Measurements from ENCODE around the gene HVCN1.

Gene HVCN1

DNA sequence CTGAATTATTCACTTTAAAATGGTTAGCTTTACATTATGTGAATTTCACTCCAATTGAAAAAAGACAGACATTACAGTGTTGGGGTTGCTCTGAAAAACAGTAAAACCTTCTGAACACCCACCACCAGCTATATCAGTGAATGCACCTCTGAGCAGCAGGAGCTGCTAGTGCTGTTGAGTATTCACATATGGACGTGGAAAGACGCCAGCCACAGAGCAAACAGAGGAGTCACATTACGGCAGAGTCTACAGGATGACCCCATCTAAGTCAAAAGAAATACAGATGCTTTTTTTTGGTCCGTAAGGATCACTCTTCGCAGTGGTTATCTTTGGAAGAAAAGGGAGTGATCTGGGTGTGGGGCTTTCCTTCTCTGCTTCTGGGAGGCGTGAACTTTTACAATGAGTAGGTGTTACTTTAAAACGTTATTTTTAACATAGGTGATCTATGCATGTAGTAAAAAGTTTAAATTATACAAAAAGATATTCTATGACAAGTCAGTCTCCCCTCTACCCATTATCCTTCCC is 4.5 kb downstream of the HVCN1 start:
- Histone ChIP-seq H3K36me3 (replicated peaks; ENCODE audit: low read depth, low read length) (no peaks in the 10 kb centered on the region), H3K4me3 (ENCODE audit: low read length) (no peak overlapping the region), H3K79me2 (ENCODE audit: low read length) (no peaks in the 10 kb centered on the region), H3K4me2 (ENCODE audit: low read length) (no peak overlapping the region), H3K9me3 (ENCODE audit: insufficient read depth, low read length) (no peaks in the 10 kb centered on the region), H3K27ac (ENCODE audit: low read length) (no peak overlapping the region), H2AFZ (ENCODE audit: low read depth, low read length) (no peak overlapping the region), H4K20me1 (ENCODE audit: insufficient read depth, low read length) (no peaks in the 10 kb centered on the region), H3K9ac (ENCODE audit: low read length) (no peak overlapping the region), H3K4me1 (ENCODE audit: low read length) (peaks cover 3% of the 10 kb centered on the region; the same call in 1 of the 2 replicates), H3K27me3 (ENCODE audit: low read depth, low read length) (peaks cover 17% of the 10 kb centered on the region)
- TF ChIP-seq EZH2phosphoT487 (IDR thresholded peaks at IDR 0.05; ENCODE audit: low read depth): no peak
- TF ChIP-seq, protein P1, sequence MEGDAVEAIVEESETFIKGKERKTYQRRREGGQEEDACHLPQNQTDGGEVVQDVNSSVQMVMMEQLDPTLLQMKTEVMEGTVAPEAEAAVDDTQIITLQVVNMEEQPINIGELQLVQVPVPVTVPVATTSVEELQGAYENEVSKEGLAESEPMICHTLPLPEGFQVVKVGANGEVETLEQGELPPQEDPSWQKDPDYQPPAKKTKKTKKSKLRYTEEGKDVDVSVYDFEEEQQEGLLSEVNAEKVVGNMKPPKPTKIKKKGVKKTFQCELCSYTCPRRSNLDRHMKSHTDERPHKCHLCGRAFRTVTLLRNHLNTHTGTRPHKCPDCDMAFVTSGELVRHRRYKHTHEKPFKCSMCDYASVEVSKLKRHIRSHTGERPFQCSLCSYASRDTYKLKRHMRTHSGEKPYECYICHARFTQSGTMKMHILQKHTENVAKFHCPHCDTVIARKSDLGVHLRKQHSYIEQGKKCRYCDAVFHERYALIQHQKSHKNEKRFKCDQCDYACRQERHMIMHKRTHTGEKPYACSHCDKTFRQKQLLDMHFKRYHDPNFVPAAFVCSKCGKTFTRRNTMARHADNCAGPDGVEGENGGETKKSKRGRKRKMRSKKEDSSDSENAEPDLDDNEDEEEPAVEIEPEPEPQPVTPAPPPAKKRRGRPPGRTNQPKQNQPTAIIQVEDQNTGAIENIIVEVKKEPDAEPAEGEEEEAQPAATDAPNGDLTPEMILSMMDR (IDR thresholded peaks at IDR 0.05; ENCODE audit: low read depth, low read length): no peak

DNA sequence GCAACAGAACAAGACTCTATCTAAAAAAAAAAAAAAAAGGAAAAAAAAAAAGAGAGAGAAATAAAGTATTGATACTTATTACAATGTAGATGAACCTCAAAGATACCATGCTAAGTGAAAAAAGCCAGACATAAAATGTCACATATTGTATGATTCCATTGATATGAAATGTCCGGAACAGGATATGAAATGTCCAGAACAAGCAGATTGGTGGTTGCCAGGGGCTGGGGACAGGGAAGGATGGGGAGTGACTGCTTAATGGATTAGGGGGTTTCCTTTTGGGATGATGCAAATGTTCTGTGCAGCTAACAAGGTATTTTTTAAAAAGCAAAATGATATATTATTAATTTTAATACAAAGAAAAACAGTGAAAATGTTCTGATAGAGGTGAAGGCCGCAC is 5.0 kb downstream of the HVCN1 start:
- H3K36me3 ChIP-seq (replicated peaks; ENCODE audit: low read depth, low read length): no peaks in the 10 kb centered on the region
- peaks cover 3% of the 10 kb centered on the region; the same call in 1 of the 2 replicates for H3K4me1 ChIP-seq (ENCODE audit: low read length)
- no peaks in the 10 kb centered on the region for H3K9me3 ChIP-seq (ENCODE audit: insufficient read depth, low read length)
- H2AFZ ChIP-seq (ENCODE audit: low read depth, low read length): no peak overlapping the region
- no peak overlapping the region for H3K9ac ChIP-seq (ENCODE audit: low read length)
- H3K4me2 ChIP-seq (ENCODE audit: low read length): no peak overlapping the region
- no peaks in the 10 kb centered on the region for H3K79me2 ChIP-seq (ENCODE audit: low read length)
- H4K20me1 ChIP-seq (ENCODE audit: insufficient read depth, low read length): no peaks in the 10 kb centered on the region
- no peak overlapping the region for H3K27ac ChIP-seq (ENCODE audit: low read length)
- TF ChIP-seq, protein P1 (IDR thresholded peaks at IDR 0.05; ENCODE audit: low read depth, low read length): no peak
- TF ChIP-seq EZH2phosphoT487 (IDR thresholded peaks at IDR 0.05; ENCODE audit: low read depth): no peak
- H3K27me3 ChIP-seq (ENCODE audit: low read depth, low read length): peaks cover 17% of the 10 kb centered on the region
- no peak overlapping the region for H3K4me3 ChIP-seq (ENCODE audit: low read length)

DNA sequence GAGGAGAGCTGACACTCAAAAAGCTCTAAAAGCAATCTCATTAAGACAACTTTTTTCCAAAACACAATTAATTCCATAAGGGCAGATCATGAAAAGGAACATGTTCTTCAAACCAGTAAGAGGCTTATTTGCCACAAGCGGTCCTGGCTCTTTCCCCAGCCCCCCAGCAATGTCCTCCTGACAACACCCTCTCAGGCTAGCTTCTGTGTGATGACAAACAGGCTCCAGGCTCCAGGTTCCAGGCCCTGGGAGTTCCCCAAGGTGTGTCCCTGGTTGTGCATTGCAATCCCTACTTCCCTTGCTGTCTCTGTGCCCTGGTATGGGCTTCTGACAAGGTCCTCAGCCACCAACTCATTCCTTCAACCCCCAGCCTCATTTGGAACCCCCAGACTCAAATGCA is 8.9 kb downstream of the HVCN1 start:
- no peak overlapping the region for H3K9ac ChIP-seq (ENCODE audit: low read length)
- H3K79me2 ChIP-seq (ENCODE audit: low read length): no peaks in the 10 kb centered on the region
- peaks cover 26% of the 10 kb centered on the region for H3K4me1 ChIP-seq (ENCODE audit: low read length)
- no peak overlapping the region for H3K27ac ChIP-seq (ENCODE audit: low read length)
- H3K27me3 ChIP-seq (ENCODE audit: low read depth, low read length): no peaks in the 10 kb centered on the region
- TF ChIP-seq EZH2phosphoT487 (IDR thresholded peaks at IDR 0.05; ENCODE audit: low read depth): no peak
- TF ChIP-seq, protein P1 (IDR thresholded peaks at IDR 0.05; ENCODE audit: low read depth, low read length): no peak
- H3K4me2 ChIP-seq (ENCODE audit: low read length): no peak overlapping the region
- H2AFZ ChIP-seq (ENCODE audit: low read depth, low read length): no peak overlapping the region
- no peaks in the 10 kb centered on the region for H4K20me1 ChIP-seq (ENCODE audit: insufficient read depth, low read length)
- no peaks in the 10 kb centered on the region for H3K36me3 ChIP-seq (replicated peaks; ENCODE audit: low read depth, low read length)
- no peak overlapping the region for H3K4me3 ChIP-seq (ENCODE audit: low read length)
- no peaks in the 10 kb centered on the region for H3K9me3 ChIP-seq (ENCODE audit: insufficient read depth, low read length)

DNA sequence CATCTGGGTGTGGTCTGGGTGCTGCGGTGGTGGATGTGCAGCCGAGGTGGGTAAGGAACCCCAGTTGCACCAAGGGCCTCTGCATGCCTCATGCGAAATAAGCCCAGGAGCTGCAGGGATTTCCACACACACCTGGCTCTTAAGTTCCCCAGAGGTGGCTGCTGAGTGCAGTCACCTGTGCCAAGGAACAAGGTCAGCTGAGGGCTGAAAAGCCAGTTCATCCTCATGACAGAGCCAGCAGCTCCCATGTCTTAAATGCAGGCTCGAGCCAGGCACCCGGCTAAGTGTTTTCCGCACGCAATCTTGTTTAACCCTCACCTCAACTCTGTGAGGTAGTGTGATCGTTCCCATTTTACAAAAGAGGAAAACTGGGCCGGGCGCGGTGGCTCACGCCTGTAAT is 9.7 kb downstream of the HVCN1 start:
- Histone ChIP-seq H3K9me3 (ENCODE audit: insufficient read depth, low read length) (peaks cover 5% of the 10 kb centered on the region; the same call in 1 of the 2 replicates), H3K27ac (ENCODE audit: low read length) (no peak overlapping the region), H3K36me3 (replicated peaks; ENCODE audit: low read depth, low read length) (no peaks in the 10 kb centered on the region), H3K4me1 (ENCODE audit: low read length) (peaks cover 26% of the 10 kb centered on the region), H3K4me3 (ENCODE audit: low read length) (no peak overlapping the region), H3K27me3 (ENCODE audit: low read depth, low read length) (no peaks in the 10 kb centered on the region), H3K79me2 (ENCODE audit: low read length) (no peaks in the 10 kb centered on the region), H2AFZ (ENCODE audit: low read depth, low read length) (no peak overlapping the region), H3K9ac (ENCODE audit: low read length) (no peak overlapping the region), H3K4me2 (ENCODE audit: low read length) (no peak overlapping the region), H4K20me1 (ENCODE audit: insufficient read depth, low read length) (no peaks in the 10 kb centered on the region)
- TF ChIP-seq, protein P1 (IDR thresholded peaks at IDR 0.05; ENCODE audit: low read depth, low read length): no peak
- no peak for TF ChIP-seq EZH2phosphoT487 (IDR thresholded peaks at IDR 0.05; ENCODE audit: low read depth)

All from OCI-LY3 (cell line).